A673 (cell line): Measurements from ENCODE around the gene THADA.

Experiments
- CTCF ChIP-seq: fragments of 300-800, 200-600 bp; sonication (generic); conservative IDR thresholded peaks from 2 replicates; pipeline ENCODE4 v1.5.1; 2017; ENCODE audit warnings: low read depth, mild to moderate bottlenecking, antibody characterized with exemption, low read length, moderate library complexity, mixed read lengths
- EZH2 ChIP-seq: fragments of 200-600 bp; sonication (generic); IDR thresholded peaks from 2 replicates; pipeline ENCODE4 v1.6.1; 2017; ENCODE audit warnings: borderline replicate concordance, low read depth, mild to moderate bottlenecking, mixed read lengths, antibody characterized with exemption, low read length; ENCODE audit not compliant: poor library complexity, severe bottlenecking

- TF ChIP-seq CTCF (no peak), EZH2 (no peak)
Measured at GRCh38 chr2:43407935-43408334, 187.9 kb downstream of the THADA start.
